Stimulated activated CD8-positive, alpha-beta memory T cell treated with anti-CD3 and anti-CD28 coated beads, Interleukin-2, amount 100 ng/mL, for 1 hour (primary cell): Measurements from ENCODE around the gene CAMK2D.
"Not testable (repeated sequence)": the region's sequence is repeated elsewhere in the genome, so short reads cannot be mapped to it uniquely, and the experiment has no call there.

Experiments used
- DNase-seq, 2 donors: peaks; one replicate each; pipeline ENCODE4 v3.0.0-alpha.2; 2020; ENCODE audit warnings: low read depth in 2 of 2

CAMK2D gene

GRCh38 chr4:113761620-113762185 is at the start of gene CAMK2D:
CAMK2D (minus strand) TSS chr4:113761738; CDS start chr4:113761068, 670 bp downstream.
- DNase-seq = peak in 1 of 2 donors; percentile 63

GRCh38 chr4:113810906-113811305 is 49.4 kb upstream of the CAMK2D start:
- DNase-seq = no peak

GRCh38 chr4:113809311-113809710 is 47.8 kb upstream of the CAMK2D start:
- DNase-seq = no peak

GRCh38 chr4:113806850-113807249 is 45.3 kb upstream of the CAMK2D start:
- no peak for DNase-seq

- no peak for DNase-seq
These were observed 40.3 kb upstream of the CAMK2D start for GRCh38 chr4:113801882-113802281.

- not testable (repeated sequence) for DNase-seq
These were observed 34.8 kb upstream of the CAMK2D start for GRCh38 chr4:113796381-113796780.

- no peak for DNase-seq
These were observed 28.9 kb upstream of the CAMK2D start for GRCh38 chr4:113790478-113790877.

- DNase-seq = no peak
These were observed 27.4 kb upstream of the CAMK2D start for GRCh38 chr4:113788888-113789287.

- no peak for DNase-seq
These were observed 24.2 kb upstream of the CAMK2D start for GRCh38 chr4:113785781-113786180.

GRCh38 chr4:113784497-113785250 is 23.1 kb upstream of the CAMK2D start:
- no peak for DNase-seq

GRCh38 chr4:113783701-113784100 is 22.2 kb upstream of the CAMK2D start:
- DNase-seq = no peak

GRCh38 chr4:113783289-113783688 is 21.8 kb upstream of the CAMK2D start:
- DNase-seq = no peak

GRCh38 chr4:113781439-113782040 is 20.0 kb upstream of the CAMK2D start:
- DNase-seq = no peak

GRCh38 chr4:113776679-113777078 is 15.1 kb upstream of the CAMK2D start:
- DNase-seq = no peak

GRCh38 chr4:113776016-113776415 is 14.5 kb upstream of the CAMK2D start:
- DNase-seq = no peak

- no peak for DNase-seq
These were observed 12.2 kb upstream of the CAMK2D start for GRCh38 chr4:113773756-113774155.

- no peak for DNase-seq
These were observed 11.5 kb upstream of the CAMK2D start for GRCh38 chr4:113773014-113773413.

- no peak for DNase-seq
These were observed 10.8 kb upstream of the CAMK2D start for GRCh38 chr4:113772319-113772718.

- DNase-seq = no peak
These were observed 8.2 kb upstream of the CAMK2D start for GRCh38 chr4:113769744-113770143.

- DNase-seq = no peak
These were observed 7.4 kb upstream of the CAMK2D start for GRCh38 chr4:113768952-113769351.

GRCh38 chr4:113766882-113767281 is 5.3 kb upstream of the CAMK2D start:
- no peak for DNase-seq

GRCh38 chr4:113764720-113765264 is 3.3 kb upstream of the CAMK2D start:
- no peak for DNase-seq

- not testable (repeated sequence) for DNase-seq
These were observed 2.4 kb upstream of the CAMK2D start for GRCh38 chr4:113763923-113764322.
